Activated CD8-positive, alpha-beta memory T cell treated with anti-CD3 and anti-CD28 coated beads for 48 hours (primary cell): ENCODE measurements around the gene ZDHHC21.

ENCODE experiments used
- DNase-seq, 3 experiments: peaks; one replicate each; pipeline ENCODE4 v3.0.0-alpha.2; 2020; ENCODE audit warnings: low read depth in 2 of 3, low spot score in 2 of 3

Gene ZDHHC21

GRCh38 chr9:14618836-14619420 is 74.3 kb downstream of the ZDHHC21 start:
- DNase-seq: no peak

GRCh38 chr9:14616188-14616982 is 76.8 kb downstream of the ZDHHC21 start:
- no peak for DNase-seq

DNA sequence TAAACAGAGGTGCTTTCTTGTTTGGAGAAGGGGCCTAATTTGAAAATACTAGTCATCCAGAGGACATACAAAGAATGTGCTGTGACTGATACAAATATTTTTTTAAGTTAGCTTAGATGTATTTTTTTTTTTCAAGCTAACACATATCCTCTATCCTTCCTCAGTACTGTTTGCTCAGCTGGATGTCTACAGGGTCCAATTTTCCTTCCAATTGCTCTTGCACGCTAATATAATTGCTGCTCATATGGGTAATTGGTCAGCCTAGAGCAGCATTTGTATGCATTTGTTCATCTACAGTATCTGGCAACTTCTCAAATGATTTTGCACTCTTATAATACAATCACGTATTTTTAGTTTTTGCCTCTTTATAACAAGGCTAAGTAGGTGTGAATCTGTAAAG is 84.7 kb downstream of the ZDHHC21 start:
- DNase-seq: no peak

DNA sequence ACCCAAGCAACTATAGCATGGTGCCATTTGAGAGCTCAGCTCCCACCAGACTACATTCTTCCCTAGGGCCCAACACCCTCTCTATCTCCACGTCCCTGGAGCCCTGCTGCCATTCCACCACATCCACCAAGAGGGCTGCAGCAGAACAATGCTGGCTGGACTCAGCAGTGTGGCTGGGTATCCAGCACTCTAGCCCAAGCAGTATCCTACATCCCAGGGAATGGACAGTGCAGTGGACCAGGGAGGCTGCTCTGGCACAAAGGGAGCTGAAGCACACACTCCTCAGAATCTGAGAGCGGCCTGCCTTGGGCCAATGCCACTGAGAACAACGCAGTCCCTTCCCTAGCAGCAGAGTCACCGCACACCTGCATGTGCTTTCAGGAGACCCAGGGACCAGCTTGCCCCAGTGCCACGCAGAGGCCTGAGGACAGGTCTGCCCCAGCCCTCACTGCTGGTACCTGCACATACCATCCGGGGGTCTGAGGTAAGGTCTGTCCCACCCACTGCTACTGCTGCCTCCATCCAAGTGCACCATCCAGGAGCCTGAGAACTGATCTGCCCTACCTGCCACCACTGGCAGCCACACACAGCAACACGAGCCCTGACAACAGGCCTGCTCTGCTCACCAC is 95.9 kb downstream of the ZDHHC21 start:
- DNase-seq: no peak

- no peak for DNase-seq
These were observed 99.8 kb downstream of the ZDHHC21 start for GRCh38 chr9:14593406-14593805.

DNA sequence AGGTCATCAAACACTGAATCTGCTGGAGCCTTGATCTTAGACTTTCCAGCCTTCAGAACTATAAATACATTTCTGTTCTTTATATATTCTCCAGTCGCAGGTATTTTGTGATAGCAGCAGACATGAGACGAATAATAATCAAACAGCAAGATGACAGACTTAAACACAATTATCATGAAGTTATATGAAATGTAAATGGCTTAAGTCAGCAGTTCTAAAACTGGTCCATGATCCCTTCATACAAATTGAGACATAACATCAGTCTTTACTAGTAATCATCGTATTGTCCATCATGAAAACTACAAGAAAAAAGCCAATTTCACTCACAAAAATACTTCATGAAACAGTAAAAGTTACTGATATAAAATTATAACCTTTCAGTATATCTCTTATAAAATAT is 101.8 kb downstream of the ZDHHC21 start:
- no peak for DNase-seq

DNA sequence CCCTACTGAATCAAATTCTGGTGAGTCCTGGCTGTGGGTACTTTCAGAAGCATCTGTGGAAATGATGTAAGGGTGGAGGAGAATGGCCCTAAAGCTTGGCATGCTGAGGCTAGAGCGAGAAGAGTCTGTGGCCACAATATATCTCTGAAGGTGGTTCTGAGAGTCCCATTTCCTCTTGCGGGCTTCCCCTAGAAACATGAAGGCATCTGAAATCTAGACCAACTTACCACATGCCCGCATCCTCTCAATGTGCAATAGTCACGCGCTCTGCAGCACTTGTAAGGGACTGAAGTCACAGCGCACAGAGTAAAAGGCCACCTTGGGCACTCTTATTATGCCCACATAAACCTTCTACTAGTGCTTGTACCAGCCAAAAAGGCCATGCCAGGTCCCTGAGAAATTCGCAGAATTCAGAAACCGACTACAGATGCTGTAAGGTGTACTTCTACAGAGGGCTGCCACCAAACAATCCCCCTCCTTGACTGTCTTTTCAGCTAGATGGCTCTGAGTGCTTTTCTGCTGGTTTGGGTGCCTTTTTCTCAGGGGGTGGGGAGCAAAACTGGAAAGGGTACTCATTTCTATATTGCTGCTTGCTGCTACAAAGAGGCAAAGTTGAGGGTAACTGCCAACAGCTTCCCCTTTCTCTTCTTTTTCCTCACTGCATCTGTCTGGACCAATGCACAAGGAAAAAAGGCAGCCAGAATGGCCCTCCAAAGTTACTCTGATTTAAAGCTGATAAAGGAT is 107.3 kb downstream of the ZDHHC21 start:
- DNase-seq: peak in 2 of 3 experiments; percentile 3 to 5

DNA sequence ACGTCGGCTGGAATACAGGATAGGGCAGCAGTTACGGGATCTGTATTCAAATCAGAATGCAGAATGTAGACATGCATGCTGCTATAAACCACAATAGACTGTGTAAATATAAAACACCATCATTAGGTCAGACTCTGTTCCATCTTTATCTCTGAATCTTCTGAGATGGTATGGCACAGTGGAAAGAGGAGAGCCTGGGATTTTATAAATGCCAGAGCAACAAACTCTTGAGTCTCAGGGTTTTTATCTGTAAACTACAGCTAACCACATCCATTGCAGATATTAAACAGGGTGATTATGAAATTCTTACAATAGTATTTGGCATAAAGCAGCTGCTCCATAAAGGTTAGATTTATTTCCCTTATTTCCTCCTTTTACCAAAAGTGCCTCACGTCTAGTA is 108.7 kb downstream of the ZDHHC21 start:
- DNase-seq: no peak

- no peak for DNase-seq
These were observed 115.2 kb downstream of the ZDHHC21 start for GRCh38 chr9:14578030-14578429.

- DNase-seq: no peak
These were observed 119.1 kb downstream of the ZDHHC21 start for GRCh38 chr9:14574173-14574572.

- no peak for DNase-seq
These were observed 119.9 kb downstream of the ZDHHC21 start for GRCh38 chr9:14573319-14573718.

- no peak for DNase-seq
These were observed 127.7 kb downstream of the ZDHHC21 start for GRCh38 chr9:14565352-14566016.

GRCh38 chr9:14563902-14564624 is 129.2 kb downstream of the ZDHHC21 start:
- DNase-seq: no peak

- DNase-seq: no peak
These were observed 131.3 kb downstream of the ZDHHC21 start for GRCh38 chr9:14561929-14562405.
